ENCODE measurements around the gene DSCAML1. TPM values are rescaled to one million over a fixed set of nuclear protein-coding genes. Genes with fewer than 3 reads are reported as not detected.

DSCAML1 gene
- total and polyA plus RNA-seq, 4 donors, result 0.18 to 1.5 (median 1.1) TPM

GRCh38 chr11:117834838-117835443 lies 37.9 kb upstream of the DSCAML1 start:
- peaks cover 0 to 9% (median 6%) of the 10 kb centered on the region in 4 donors for H3K36me3 ChIP-seq (ENCODE audit: control insufficient read depth in 4 of 4, insufficient read depth in 4 of 4, low read length in 4 of 4)
- peaks cover 0 to 12% (median 6%) of the 10 kb centered on the region in 5 donors for H3K4me1 ChIP-seq (ENCODE audit: control insufficient read depth in 5 of 5, insufficient read depth in 5 of 5, low read length in 5 of 5)
- 92 to 93% methylated on average over 17 of the region's 17 CpGs for WGBS, 2 donors
- H3K27ac ChIP-seq (ENCODE audit: low read depth in 1 of 2, low read length in 1 of 2), result no peak overlapping the region
- H3K9ac ChIP-seq (ENCODE audit: insufficient read depth in 1 of 2, low read length in 2 of 2), result no peak overlapping the region
- no peak for DNase-seq
- no peak for ATAC-seq (ENCODE audit: insufficient read depth, low FRiP score)
- no peak overlapping the region for H3K4me3 ChIP-seq
- no peaks in the 10 kb centered on the region for H3K27me3 ChIP-seq (ENCODE audit: control insufficient read depth in 3 of 3, insufficient read depth in 3 of 3, low read length in 2 of 3)
- no peaks in the 10 kb centered on the region for H3K9me3 ChIP-seq (ENCODE audit: control insufficient read depth in 4 of 4, insufficient read depth in 3 of 4, low read length in 3 of 4)
- TF ChIP-seq CTCF (IDR thresholded peaks at IDR 0.05; ENCODE audit: control extremely low read depth, extremely low read depth), result no peak

- H3K36me3 ChIP-seq (ENCODE audit: control insufficient read depth in 4 of 4, insufficient read depth in 4 of 4, low read length in 4 of 4), result peaks cover 0 to 5% (median 2%) of the 10 kb centered on the region in 4 donors
- H3K9ac ChIP-seq (ENCODE audit: insufficient read depth in 1 of 2, low read length in 2 of 2), result no peak overlapping the region
- H3K4me3 ChIP-seq, result no peak overlapping the region
- no peak overlapping the region for H3K27ac ChIP-seq (ENCODE audit: low read depth in 1 of 2, low read length in 1 of 2)
- 87 to 95% methylated on average over 6 of the region's 6 CpGs for WGBS, 2 donors
- H3K9me3 ChIP-seq (ENCODE audit: control insufficient read depth in 4 of 4, insufficient read depth in 3 of 4, low read length in 3 of 4), result no peaks in the 10 kb centered on the region
- no peak for TF ChIP-seq CTCF (IDR thresholded peaks at IDR 0.05; ENCODE audit: control extremely low read depth, extremely low read depth)
- peak in 1 of 3 donors; percentile 10 for DNase-seq
- ATAC-seq (ENCODE audit: insufficient read depth, low FRiP score), result no peak
- no peaks in the 10 kb centered on the region for H3K27me3 ChIP-seq (ENCODE audit: control insufficient read depth in 3 of 3, insufficient read depth in 3 of 3, low read length in 2 of 3)
- H3K4me1 ChIP-seq (ENCODE audit: control insufficient read depth in 5 of 5, insufficient read depth in 5 of 5, low read length in 5 of 5), result peaks cover 0 to 12% (median 6%) of the 10 kb centered on the region in 5 donors
These were observed 37.2 kb upstream of the DSCAML1 start for GRCh38 chr11:117834068-117834810.

- Histone ChIP-seq H3K27ac (ENCODE audit: low read depth in 1 of 2, low read length in 1 of 2) (no peak overlapping the region), H3K4me1 (ENCODE audit: control insufficient read depth in 5 of 5, insufficient read depth in 5 of 5, low read length in 5 of 5) (peaks cover 0 to 17% (median 9%) of the 10 kb centered on the region in 5 donors), H3K9me3 (ENCODE audit: control insufficient read depth in 4 of 4, insufficient read depth in 3 of 4, low read length in 3 of 4) (no peaks in the 10 kb centered on the region), H3K9ac (ENCODE audit: insufficient read depth in 1 of 2, low read length in 2 of 2) (no peak overlapping the region), H3K27me3 (ENCODE audit: control insufficient read depth in 3 of 3, insufficient read depth in 3 of 3, low read length in 2 of 3) (no peaks in the 10 kb centered on the region), H3K36me3 (ENCODE audit: control insufficient read depth in 4 of 4, insufficient read depth in 4 of 4, low read length in 4 of 4) (peaks cover 0 to 1% (median under 1%) of the 10 kb centered on the region in 4 donors), H3K4me3 (no peak overlapping the region)
- TF ChIP-seq CTCF (IDR thresholded peaks at IDR 0.05; ENCODE audit: control extremely low read depth, extremely low read depth), result no peak
- DNase-seq, result peak; percentile 32 to 64 (median 49)
- WGBS, 2 donors, result 56 to 59% methylated on average over 7 of the region's 7 CpGs
- no peak for ATAC-seq (ENCODE audit: insufficient read depth, low FRiP score)
These were observed 36.4 kb upstream of the DSCAML1 start for GRCh38 chr11:117833401-117833891.
